HepG2 (cell line): ENCODE results near the gene DOCK4. TPM values are rescaled to one million over a fixed set of nuclear protein-coding genes. Genes with fewer than 3 reads are reported as not detected.

ENCODE experiments used
- CCDC6 ChIP-seq: sonication (generic); formaldehyde crosslinking; IDR thresholded peaks from 2 replicates; pipeline ENCODE4 v1.8.1; 2022; ENCODE audit warnings: mild to moderate bottlenecking, missing genetic modification reagents, moderate library complexity
- FOSL1 ChIP-seq: sonication (generic); formaldehyde crosslinking; IDR thresholded peaks from 2 replicates; pipeline ENCODE4 v1.9.0; 2021; ENCODE audit warnings: missing genetic modification reagents, borderline replicate concordance
- FOXO1 ChIP-seq: sonication (generic); formaldehyde crosslinking; IDR thresholded peaks from 2 replicates; pipeline ENCODE4 v1.4.0; 2020; ENCODE audit warnings: missing genetic modification reagents
- HDAC2 ChIP-seq: sonication (generic); formaldehyde crosslinking; IDR thresholded peaks from 2 replicates; pipeline ENCODE4 v1.4.0; 2020; ENCODE audit warnings: missing genetic modification reagents
- MAZ ChIP-seq, 2 experiments: sonication (generic) in 1 of 2; formaldehyde crosslinking in 1 of 2; IDR thresholded peaks; 2 replicates each; pipeline versions ENCODE4 v1.5.0 to v1.6.1; 2012 to 2020; ENCODE audit warnings: low read depth in 2 of 2, mild to moderate bottlenecking in 2 of 2, borderline replicate concordance in 1 of 2, improper control_type of control experiment in 1 of 2, low read length in 1 of 2, missing genetic modification reagents in 1 of 2, moderate library complexity in 1 of 2
- PAX8 ChIP-seq: sonication (generic); formaldehyde crosslinking; IDR thresholded peaks from 2 replicates; pipeline ENCODE4 v1.8.0; 2022; ENCODE audit warnings: mild to moderate bottlenecking, missing genetic modification reagents, borderline replicate concordance
- PHB2 ChIP-seq: fragments of 450-650 bp; IDR thresholded peaks from 2 replicates; pipeline ENCODE4 v1.6.1; 2018; ENCODE audit not compliant: partially characterized antibody
- PTBP1 ChIP-seq: fragments of 200-400 bp; formaldehyde crosslinking; IDR thresholded peaks from 2 replicates; pipeline ENCODE4 v1.6.1; 2018; ENCODE audit warnings: low read length, low read depth; ENCODE audit not compliant: poor library complexity, severe bottlenecking
- RXRB ChIP-seq: IDR thresholded peaks from 2 replicates; pipeline ENCODE4 v1.6.1; 2016; ENCODE audit warnings: borderline replicate concordance, missing genetic modification reagents, missing compliant biosample characterization
- SALL1 ChIP-seq: sonication (generic); formaldehyde crosslinking; IDR thresholded peaks from 2 replicates; pipeline ENCODE4 v1.8.0; 2022; ENCODE audit warnings: mild to moderate bottlenecking, missing genetic modification reagents
- SRSF9 ChIP-seq: fragments of 200-400 bp; formaldehyde crosslinking; IDR thresholded peaks from 2 replicates; pipeline ENCODE4 v1.6.1; 2018; ENCODE audit warnings: borderline replicate concordance, mild to moderate bottlenecking, low read depth, low read length; ENCODE audit not compliant: insufficient read depth, poor library complexity, severe bottlenecking
- TSC22D2 ChIP-seq: sonication (generic); formaldehyde crosslinking; IDR thresholded peaks from 2 replicates; pipeline ENCODE4 v1.5.1; 2020; ENCODE audit warnings: missing genetic modification reagents, mild to moderate bottlenecking, borderline replicate concordance
- ZFP37 ChIP-seq: sonication (generic); formaldehyde crosslinking; IDR thresholded peaks from 2 replicates; pipeline ENCODE4 v1.4.0; 2020; ENCODE audit warnings: missing genetic modification reagents, borderline replicate concordance
- ZNF12 ChIP-seq: sonication (generic); formaldehyde crosslinking; IDR thresholded peaks from 2 replicates; pipeline ENCODE4 v1.5.0; 2020; ENCODE audit warnings: missing genetic modification reagents
- ZNF207 ChIP-seq: fragments of 450-650 bp; IDR thresholded peaks from 2 replicates; pipeline ENCODE4 v1.6.1; 2016; ENCODE audit warnings: antibody characterized with exemption, borderline replicate concordance
- ZNF331 ChIP-seq: sonication (generic); formaldehyde crosslinking; IDR thresholded peaks from 2 replicates; pipeline ENCODE4 v1.4.0; 2020; ENCODE audit warnings: missing genetic modification reagents
- ZNF350 ChIP-seq: sonication (generic); formaldehyde crosslinking; IDR thresholded peaks from 2 replicates; pipeline ENCODE4 v1.4.0; 2020; ENCODE audit warnings: mild to moderate bottlenecking, low read depth, missing genetic modification reagents, borderline replicate concordance
- ZNF577 ChIP-seq: sonication (generic); formaldehyde crosslinking; IDR thresholded peaks from 2 replicates; pipeline ENCODE4 v1.4.0; 2020; ENCODE audit warnings: mild to moderate bottlenecking, low read depth, missing genetic modification reagents, borderline replicate concordance
- ZNF747 ChIP-seq: sonication (generic); formaldehyde crosslinking; IDR thresholded peaks from 2 replicates; pipeline ENCODE4 v1.8.1; 2023; ENCODE audit warnings: missing genetic modification reagents, mild to moderate bottlenecking, borderline replicate concordance
- ZNF75D ChIP-seq: sonication (generic); formaldehyde crosslinking; IDR thresholded peaks from 2 replicates; pipeline ENCODE4 v1.8.1; 2023; ENCODE audit warnings: missing genetic modification reagents, mild to moderate bottlenecking, borderline replicate concordance
- polyA plus RNA-seq, 8 experiments: library from polyadenylated mRNA; depleted of rRNA in 3 of 8; stranded (reverse) in 7 of 8; unstranded in 1 of 8; fragments of >200 nt; fragmentation: Illumina TruSeq in 4 of 8; extraction: Trizol in 4 of 8; gene quantifications; 2 replicates each; pipeline versions ENCODE4 v1.2.1 to v1.2.3, GENCODE V29; 2011 to 2016; ENCODE audit warnings: low read depth in 4 of 8, missing spikeins in 1 of 8, mixed read lengths in 1 of 8; ENCODE audit not compliant: insufficient read depth in 1 of 8
- total RNA-seq, 5 experiments: library from RNA; depleted of rRNA; stranded (reverse); fragments of >200 nt; fragmentation: Illumina TruSeq; extraction: Trizol; gene quantifications; 2 replicates each; pipeline ENCODE4 v1.2.3, GENCODE V29; 2016; ENCODE audit warnings: low read depth in 1 of 5
- TF ChIP-seq, protein P1 (sequence below): sonication (generic); formaldehyde crosslinking; IDR thresholded peaks from 2 replicates; pipeline ENCODE4 v1.4.0; 2020; ENCODE audit warnings: missing genetic modification reagents, borderline replicate concordance
- TF ChIP-seq, protein P2 (sequence below): sonication (generic); formaldehyde crosslinking; IDR thresholded peaks from 2 replicates; pipeline ENCODE4 v1.5.0; 2020; ENCODE audit warnings: mild to moderate bottlenecking, missing genetic modification reagents, borderline replicate concordance

Gene DOCK4
- total and polyA plus RNA-seq, 2 of the 13 experiments (the other 11 are each of a cell fraction or from before 2014, with no cell fraction given): 13.5 to 17.4 TPM

DNA sequence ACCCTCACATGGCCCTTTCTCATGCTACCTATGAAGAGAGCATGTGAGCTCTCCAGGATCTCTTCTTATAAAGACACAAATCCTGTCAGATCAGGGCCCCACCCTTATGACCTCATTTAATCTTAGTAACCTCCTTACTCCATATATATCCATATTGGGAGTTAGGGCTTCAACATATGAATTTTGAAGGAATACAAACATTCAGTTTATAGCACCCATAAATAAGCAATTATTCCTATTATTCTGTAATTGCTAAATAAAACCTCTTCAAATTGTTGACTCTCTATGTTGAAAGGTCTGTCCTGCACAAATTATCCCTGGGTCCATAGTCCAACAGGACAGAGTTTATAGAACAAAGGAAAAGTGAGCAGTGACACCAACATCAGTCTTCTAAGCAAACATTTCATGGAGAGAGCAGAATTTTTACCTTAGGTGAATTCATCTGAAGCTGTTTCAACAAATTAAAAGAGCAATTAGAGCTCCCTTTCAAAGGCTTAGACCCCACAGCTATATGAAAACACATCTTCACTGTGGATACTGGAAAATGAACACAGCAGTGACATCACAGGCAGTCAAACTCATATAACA lies 12.2 kb downstream of the DOCK4 start (continued):
- TF ChIP-seq PHB2 (no peak), ZNF577 (no peak), SALL1 (CRISPR knock-in tag) (peak; percentile 38; the same call in 1 of the 2 replicates), ZNF350 (CRISPR knock-in tag) (no peak), ZNF12 (CRISPR knock-in tag) (0 out of 2 replicates have a peak, but pooled peaks have one; percentile 20), FOSL1 (CRISPR knock-in tag) (no peak), FOXO1 (CRISPR knock-in tag) (peak; percentile 73; the same call in 1 of the 2 replicates), PAX8 (no peak), ZNF331 (peak; percentile 62; the same call in 1 of the 2 replicates), RXRB (CRISPR knock-in tag) (peak; percentile 83), HDAC2 (CRISPR knock-in tag) (peak; percentile 80; the same call in 1 of the 2 replicates), ZNF75D (CRISPR knock-in tag) (no peak), ZFP37 (CRISPR knock-in tag) (no peak), MAZ (IDR thresholded peaks at IDR 0.05; ENCODE audit: borderline replicate concordance, low read depth, low read length) (no peak), MAZ (CRISPR knock-in tag; IDR thresholded peaks at IDR 0.05; ENCODE audit: low read depth) (no peak), TSC22D2 (CRISPR knock-in tag) (no peak), ZNF207 (no peak), CCDC6 (no peak), PTBP1 (no peak), ZNF747 (CRISPR knock-in tag) (no peak), SRSF9 (no peak)
- TF ChIP-seq, protein P1, sequence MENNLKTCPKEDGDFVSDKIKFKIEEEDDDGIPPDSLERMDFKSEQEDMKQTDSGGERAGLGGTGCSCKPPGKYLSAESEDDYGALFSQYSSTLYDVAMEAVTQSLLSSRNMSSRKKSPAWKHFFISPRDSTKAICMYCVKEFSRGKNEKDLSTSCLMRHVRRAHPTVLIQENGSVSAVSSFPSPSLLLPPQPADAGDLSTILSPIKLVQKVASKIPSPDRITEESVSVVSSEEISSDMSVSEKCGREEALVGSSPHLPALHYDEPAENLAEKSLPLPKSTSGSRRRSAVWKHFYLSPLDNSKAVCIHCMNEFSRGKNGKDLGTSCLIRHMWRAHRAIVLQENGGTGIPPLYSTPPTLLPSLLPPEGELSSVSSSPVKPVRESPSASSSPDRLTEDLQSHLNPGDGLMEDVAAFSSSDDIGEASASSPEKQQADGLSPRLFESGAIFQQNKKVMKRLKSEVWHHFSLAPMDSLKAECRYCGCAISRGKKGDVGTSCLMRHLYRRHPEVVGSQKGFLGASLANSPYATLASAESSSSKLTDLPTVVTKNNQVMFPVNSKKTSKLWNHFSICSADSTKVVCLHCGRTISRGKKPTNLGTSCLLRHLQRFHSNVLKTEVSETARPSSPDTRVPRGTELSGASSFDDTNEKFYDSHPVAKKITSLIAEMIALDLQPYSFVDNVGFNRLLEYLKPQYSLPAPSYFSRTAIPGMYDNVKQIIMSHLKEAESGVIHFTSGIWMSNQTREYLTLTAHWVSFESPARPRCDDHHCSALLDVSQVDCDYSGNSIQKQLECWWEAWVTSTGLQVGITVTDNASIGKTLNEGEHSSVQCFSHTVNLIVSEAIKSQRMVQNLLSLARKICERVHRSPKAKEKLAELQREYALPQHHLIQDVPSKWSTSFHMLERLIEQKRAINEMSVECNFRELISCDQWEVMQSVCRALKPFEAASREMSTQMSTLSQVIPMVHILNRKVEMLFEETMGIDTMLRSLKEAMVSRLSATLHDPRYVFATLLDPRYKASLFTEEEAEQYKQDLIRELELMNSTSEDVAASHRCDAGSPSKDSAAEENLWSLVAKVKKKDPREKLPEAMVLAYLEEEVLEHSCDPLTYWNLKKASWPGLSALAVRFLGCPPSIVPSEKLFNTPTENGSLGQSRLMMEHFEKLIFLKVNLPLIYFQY (CRISPR knock-in tag): no peak; the same call in 1 of the 2 replicates
- TF ChIP-seq, protein P2, sequence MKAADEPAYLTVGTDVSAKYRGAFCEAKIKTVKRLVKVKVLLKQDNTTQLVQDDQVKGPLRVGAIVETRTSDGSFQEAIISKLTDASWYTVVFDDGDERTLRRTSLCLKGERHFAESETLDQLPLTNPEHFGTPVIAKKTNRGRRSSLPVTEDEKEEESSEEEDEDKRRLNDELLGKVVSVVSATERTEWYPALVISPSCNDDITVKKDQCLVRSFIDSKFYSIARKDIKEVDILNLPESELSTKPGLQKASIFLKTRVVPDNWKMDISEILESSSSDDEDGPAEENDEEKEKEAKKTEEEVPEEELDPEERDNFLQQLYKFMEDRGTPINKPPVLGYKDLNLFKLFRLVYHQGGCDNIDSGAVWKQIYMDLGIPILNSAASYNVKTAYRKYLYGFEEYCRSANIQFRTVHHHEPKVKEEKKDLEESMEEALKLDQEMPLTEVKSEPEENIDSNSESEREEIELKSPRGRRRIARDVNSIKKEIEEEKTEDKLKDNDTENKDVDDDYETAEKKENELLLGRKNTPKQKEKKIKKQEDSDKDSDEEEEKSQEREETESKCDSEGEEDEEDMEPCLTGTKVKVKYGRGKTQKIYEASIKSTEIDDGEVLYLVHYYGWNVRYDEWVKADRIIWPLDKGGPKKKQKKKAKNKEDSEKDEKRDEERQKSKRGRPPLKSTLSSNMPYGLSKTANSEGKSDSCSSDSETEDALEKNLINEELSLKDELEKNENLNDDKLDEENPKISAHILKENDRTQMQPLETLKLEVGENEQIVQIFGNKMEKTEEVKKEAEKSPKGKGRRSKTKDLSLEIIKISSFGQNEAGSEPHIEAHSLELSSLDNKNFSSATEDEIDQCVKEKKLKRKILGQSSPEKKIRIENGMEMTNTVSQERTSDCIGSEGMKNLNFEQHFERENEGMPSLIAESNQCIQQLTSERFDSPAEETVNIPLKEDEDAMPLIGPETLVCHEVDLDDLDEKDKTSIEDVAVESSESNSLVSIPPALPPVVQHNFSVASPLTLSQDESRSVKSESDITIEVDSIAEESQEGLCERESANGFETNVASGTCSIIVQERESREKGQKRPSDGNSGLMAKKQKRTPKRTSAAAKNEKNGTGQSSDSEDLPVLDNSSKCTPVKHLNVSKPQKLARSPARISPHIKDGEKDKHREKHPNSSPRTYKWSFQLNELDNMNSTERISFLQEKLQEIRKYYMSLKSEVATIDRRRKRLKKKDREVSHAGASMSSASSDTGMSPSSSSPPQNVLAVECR (CRISPR knock-in tag): no peak
